A673 (cell line): Measurements from ENCODE around the gene RTP4. TPM values are rescaled to one million over a fixed set of nuclear protein-coding genes. Genes with fewer than 3 reads are reported as not detected.
A peak's percentile ranks its signal among the peaks of the same experiment; 100 is the strongest.

Experiments
- Bru-seq: library from RNA; stranded (reverse); fragments of 400-500 nt; gene quantifications from one replicate; lab custom pipeline; 2021; lab: Mats Ljungman, UMichigan
- BruChase-seq, 2 experiments: library from RNA; stranded (reverse); fragments of 400-500 nt; gene quantifications; one replicate each; lab custom pipeline; 2021; lab: Mats Ljungman, UMichigan
- BruUV-seq: library from RNA; stranded (reverse); fragments of 400-500 nt; replicated peaks from 2 replicates; lab custom pipeline; 2021; lab: Mats Ljungman, UMichigan
- CTCF ChIA-PET: fragments of 300-600 bp; sonication (Branson Sonifier 250); formaldehyde crosslinking; loops from one replicate; lab custom pipeline; 2022; ENCODE audit warnings: antibody characterized with exemption; lab: Charles Lee
- POLR2A ChIA-PET: fragments of 300-600 bp; sonication (Branson Sonifier 250); formaldehyde crosslinking; loops from one replicate; lab custom pipeline; 2022; ENCODE audit warnings: antibody characterized with exemption; ENCODE audit not compliant: low non-redundant PET; lab: Charles Lee
- DNase-seq: peaks from one replicate; pipeline ENCODE4 v3.0.0-alpha.2; 2015; ENCODE audit warnings: low spot score
- H3K27ac ChIP-seq: fragments of 200-600 bp; sonication (generic); 2 replicates; pipeline ENCODE4 v1.5.1; 2016; ENCODE audit warnings: mixed run types, low read depth, mild to moderate bottlenecking, mixed read lengths, antibody characterized with exemption, low read length; ENCODE audit not compliant: poor library complexity, severe bottlenecking
- H3K27me3 ChIP-seq: fragments of 200-600 bp; sonication (generic); replicated peaks from 2 replicates; pipeline ENCODE4 v1.6.1; 2017; ENCODE audit warnings: mixed run types, low read depth, mild to moderate bottlenecking, mixed read lengths, antibody characterized with exemption, low read length; ENCODE audit not compliant: insufficient read depth, poor library complexity
- H3K36me3 ChIP-seq: fragments of 200-600 bp; sonication (generic); 2 replicates; pipeline ENCODE4 v1.6.1; 2016; ENCODE audit warnings: mixed run types, mild to moderate bottlenecking, mixed read lengths, antibody characterized with exemption, low read length; ENCODE audit not compliant: insufficient read depth, poor library complexity, severe bottlenecking
- H3K4me1 ChIP-seq: fragments of 200-600 bp; sonication (generic); 2 replicates; pipeline ENCODE4 v1.6.1; 2017; ENCODE audit warnings: mixed run types, mild to moderate bottlenecking, mixed read lengths, antibody characterized with exemption, low read length; ENCODE audit not compliant: insufficient read depth, poor library complexity, severe bottlenecking
- H3K4me3 ChIP-seq: fragments of 200-600 bp; sonication (generic); 2 replicates; pipeline ENCODE4 v1.5.1; 2016; ENCODE audit warnings: low read depth, mixed run types, mild to moderate bottlenecking, mixed read lengths, low read length; ENCODE audit not compliant: poor library complexity, severe bottlenecking
- H3K9me3 ChIP-seq: fragments of 200-600 bp; sonication (generic); 2 replicates; pipeline ENCODE4 v1.6.1; 2016; ENCODE audit warnings: mixed run types, low read depth, mild to moderate bottlenecking, mixed read lengths, antibody characterized with exemption, low read length; ENCODE audit not compliant: poor library complexity, severe bottlenecking
- CTCF ChIP-seq: fragments of 300-800, 200-600 bp; sonication (generic); conservative IDR thresholded peaks from 2 replicates; pipeline ENCODE4 v1.5.1; 2017; ENCODE audit warnings: low read depth, mild to moderate bottlenecking, antibody characterized with exemption, low read length, moderate library complexity, mixed read lengths
- EZH2 ChIP-seq: fragments of 200-600 bp; sonication (generic); IDR thresholded peaks from 2 replicates; pipeline ENCODE4 v1.6.1; 2017; ENCODE audit warnings: borderline replicate concordance, low read depth, mild to moderate bottlenecking, mixed read lengths, antibody characterized with exemption, low read length; ENCODE audit not compliant: poor library complexity, severe bottlenecking
- intact Hi-C: fragments of 100-400 bp; cut with micrococcal nuclease; formaldehyde crosslinking; loops from one replicate; pipeline ENCODE4 v1.10.0; 2022; ENCODE audit not compliant: unreplicated experiment
- long read RNA-seq: library from polyadenylated mRNA; stranded (forward); transcript quantifications from one replicate; pipeline ENCODE4 v2.0.0, GENCODE V29; 2022
- total RNA-seq: library from RNA; stranded (reverse); gene quantifications from 2 replicates; pipeline ENCODE4 v1.2.3, GENCODE V29; 2021

Gene RTP4
- total RNA-seq (not detected in 2 replicates), Bru-seq, nascent RNA (not detected), BruChase-seq, experiment 1, labeled RNA remaining after a 2-hour chase (not detected), BruChase-seq, experiment 2, labeled RNA remaining after a 6-hour chase (not detected)
- long read RNA-seq: 0 reads

GRCh38 chr3:187368251-187369088 is at the start of gene RTP4:
Gene RTP4 (plus strand): TSS chr3:187368385. CDS start chr3:187368442, 57 bp downstream.
- H3K9me3 ChIP-seq: no peaks in the 10 kb centered on the region
- ChIA-PET CTCF (no interaction called here), POLR2A (no interaction called here)
- peaks cover 9% of the 10 kb centered on the region for H3K27me3 ChIP-seq
- BruUV-seq: no TSS peak
- H3K4me3 ChIP-seq: no peak within 1 kb of the TSS
- DNase-seq: no peak
- H3K4me1 ChIP-seq: no peaks in the 10 kb centered on the region
- intact Hi-C loops: no loop called here
- H3K36me3 ChIP-seq: no peaks in the 10 kb centered on the region
- no peak within 1 kb of the TSS for H3K27ac ChIP-seq
- TF ChIP-seq EZH2 (no peak), CTCF (no peak)

GRCh38 chr3:187318819-187319616 is 49.2 kb upstream of the RTP4 start:
- intact Hi-C loops: loop anchor here (1.0 to 2.0 kb wide), 4 partner anchors 98 to 395 kb away; no protein-coding TSS in a partner anchor
- Histone ChIP-seq H3K27ac (peak overlapping the region; percentile 38), H3K27me3 (peaks cover 6% of the 10 kb centered on the region), H3K4me1 (peaks cover 6% of the 10 kb centered on the region), H3K36me3 (no peaks in the 10 kb centered on the region), H3K9me3 (no peaks in the 10 kb centered on the region), H3K4me3 (peak overlapping the region; percentile 35)
- DNase-seq: peak; percentile 82
- BruUV-seq: no TSS peak
- TF ChIP-seq CTCF (peak; percentile 89), EZH2 (no peak)
- ChIA-PET CTCF (interaction anchor here (0.6 to 7.7 kb wide), 12 partner anchors 14 to 1636 kb away, joined by 3 to 210 read pairs (median 4); partner anchors contain the start of gene RTP2), POLR2A (interaction anchor here (1.0 kb wide), 1 partner anchor 361 kb away, joined by 5 read pairs; no protein-coding TSS in a partner anchor)
